ENCODE measurements around the gene PSORS1C1. TPM values are rescaled to one million over a fixed set of nuclear protein-coding genes. Genes with fewer than 3 reads are reported as not detected.

PSORS1C1 gene
- polyA plus RNA-seq, 1 donor from 2014 or later: not detected

DNA sequence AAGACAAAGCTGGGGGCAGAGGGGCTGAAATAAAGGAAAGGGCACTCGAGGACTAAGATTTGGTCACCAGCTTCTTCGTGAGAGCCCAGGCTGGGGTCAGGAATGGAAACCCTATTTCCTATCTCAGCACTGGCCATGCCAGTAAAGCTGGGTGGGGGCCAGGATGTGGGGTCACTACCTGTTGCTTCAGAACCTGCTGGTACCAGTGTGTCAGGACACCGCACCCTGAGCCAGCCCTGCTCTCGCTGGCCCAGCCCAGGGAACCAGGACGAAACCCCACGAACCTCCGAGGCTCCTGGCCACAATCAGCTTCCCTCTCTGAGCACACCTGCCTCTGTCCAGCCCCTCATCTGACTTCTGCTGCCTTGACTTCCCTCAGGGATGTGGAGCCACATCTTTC, 3.6 kb downstream of the PSORS1C1 start:
- Histone ChIP-seq H3K4me3 (ENCODE audit: low read length) (no peak overlapping the region), H3K9me3 (ENCODE audit: low read length) (no peaks in the 10 kb centered on the region), H3F3A (ENCODE audit: insufficient read depth, low read length, poor library complexity, severe bottlenecking) (no peaks in the 10 kb centered on the region), H3K79me2 (replicated peaks; ENCODE audit: insufficient read depth, low read length) (no peaks in the 10 kb centered on the region), H3K9me2 (ENCODE audit: insufficient read depth, low read length) (no peaks in the 10 kb centered on the region), H3K27me3 (ENCODE audit: insufficient read depth, low read depth, low read length) (no peaks in the 10 kb centered on the region), H3K27ac (ENCODE audit: low read length) (no peak overlapping the region), H2AFZ (ENCODE audit: low read depth, low read length) (no peak overlapping the region), H4K20me1 (ENCODE audit: insufficient read depth) (no peaks in the 10 kb centered on the region), H3K9ac (ENCODE audit: low read length) (no peak overlapping the region), H3K36me3 (ENCODE audit: insufficient read depth, low read length) (no peaks in the 10 kb centered on the region), H3K4me2 (ENCODE audit: low read length) (no peak overlapping the region)
- TF ChIP-seq EZH2 (IDR thresholded peaks at IDR 0.05; ENCODE audit: borderline replicate concordance, insufficient read depth, low read length, poor library complexity, severe bottlenecking) (no peak), EP300 (conservative IDR thresholded peaks at IDR 0.05; ENCODE audit: poor library complexity, severe bottlenecking) (no peak), TAF1 (IDR thresholded peaks at IDR 0.05; ENCODE audit: low read depth) (no peak), POLR2AphosphoS5 (IDR thresholded peaks at IDR 0.05) (no peak), REST (IDR thresholded peaks at IDR 0.05; ENCODE audit: borderline replicate concordance) (no peak), MXI1 (conservative IDR thresholded peaks at IDR 0.05; ENCODE audit: poor library complexity, severe bottlenecking) (no peak)

DNA sequence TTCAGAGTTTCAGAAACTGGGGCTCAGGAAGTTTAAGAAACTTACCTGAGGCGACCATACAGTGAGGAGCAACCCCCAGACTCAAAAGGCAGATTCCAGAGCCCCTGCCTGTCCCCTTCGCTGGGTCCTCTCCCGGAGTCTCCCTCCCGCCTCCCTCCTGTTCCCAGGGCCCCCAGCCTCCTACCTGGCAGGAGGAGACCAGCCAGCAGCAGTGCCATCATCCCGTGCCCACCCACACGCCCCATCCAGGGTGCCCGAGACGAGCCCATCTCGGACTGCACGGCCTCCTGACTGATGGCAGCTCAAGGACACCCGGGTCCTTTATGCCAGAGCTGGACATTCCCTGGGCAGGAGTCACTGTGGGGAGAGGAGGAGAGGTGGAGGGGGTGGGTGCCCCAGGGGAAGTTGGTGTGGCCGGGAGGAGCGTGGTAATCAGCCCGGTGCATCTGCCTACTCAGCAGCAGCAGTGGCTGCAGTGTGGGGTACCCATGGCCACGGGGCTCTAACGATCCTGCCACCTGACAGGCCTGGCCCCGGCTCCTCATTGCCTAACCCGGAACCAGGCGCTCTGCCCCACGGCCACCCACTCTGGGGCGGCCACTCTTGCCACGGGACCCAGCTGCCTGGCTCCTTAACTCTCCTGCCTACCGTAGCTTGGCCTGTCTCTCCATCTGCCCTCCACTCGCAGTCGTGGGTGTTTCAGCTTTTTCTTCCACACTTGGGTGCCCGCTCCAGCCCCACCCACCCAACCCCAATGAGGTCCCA, 5.7 kb downstream of the PSORS1C1 start, which contains the start of gene CDSN:
TSS of gene CDSN (minus strand) at position 296 of the 765 bp plus-strand sequence. CDS start at position 269, 27 bp downstream.
- H3K36me3 ChIP-seq (ENCODE audit: insufficient read depth, low read length): no peaks in the 10 kb centered on the region
- H3K27me3 ChIP-seq (ENCODE audit: insufficient read depth, low read depth, low read length): no peaks in the 10 kb centered on the region
- no peaks in the 10 kb centered on the region for H3K79me2 ChIP-seq (replicated peaks; ENCODE audit: insufficient read depth, low read length)
- H4K20me1 ChIP-seq (ENCODE audit: insufficient read depth): no peaks in the 10 kb centered on the region
- no peak within 1 kb of the TSS for H3K4me2 ChIP-seq (ENCODE audit: low read length)
- no peaks in the 10 kb centered on the region for H3F3A ChIP-seq (ENCODE audit: insufficient read depth, low read length, poor library complexity, severe bottlenecking)
- no peak within 1 kb of the TSS for H3K4me3 ChIP-seq (ENCODE audit: low read length)
- H3K9me3 ChIP-seq (ENCODE audit: low read length): no peaks in the 10 kb centered on the region
- TF ChIP-seq EZH2 (IDR thresholded peaks at IDR 0.05; ENCODE audit: borderline replicate concordance, insufficient read depth, low read length, poor library complexity, severe bottlenecking) (no peak), TAF1 (IDR thresholded peaks at IDR 0.05; ENCODE audit: low read depth) (no peak)
- H2AFZ ChIP-seq (ENCODE audit: low read depth, low read length): no peak within 1 kb of the TSS
- no peak within 1 kb of the TSS for H3K9ac ChIP-seq (ENCODE audit: low read length)
- H3K27ac ChIP-seq (ENCODE audit: low read length): no peak within 1 kb of the TSS
- no peaks in the 10 kb centered on the region for H3K9me2 ChIP-seq (ENCODE audit: insufficient read depth, low read length)

- no peaks in the 10 kb centered on the region for H3F3A ChIP-seq (ENCODE audit: insufficient read depth, low read length, poor library complexity, severe bottlenecking)
- TF ChIP-seq TAF1 (IDR thresholded peaks at IDR 0.05; ENCODE audit: low read depth) (no peak), SMC3 (conservative IDR thresholded peaks at IDR 0.05; ENCODE audit: poor library complexity) (no peak), MXI1 (conservative IDR thresholded peaks at IDR 0.05; ENCODE audit: poor library complexity, severe bottlenecking) (no peak), RAD21 (conservative IDR thresholded peaks at IDR 0.05) (no peak)
- H3K9me2 ChIP-seq (ENCODE audit: insufficient read depth, low read length): no peaks in the 10 kb centered on the region
- H3K27me3 ChIP-seq (ENCODE audit: insufficient read depth, low read depth, low read length): no peaks in the 10 kb centered on the region
- H3K4me2 ChIP-seq (ENCODE audit: low read length): no peak overlapping the region
- no peak overlapping the region for H3K27ac ChIP-seq (ENCODE audit: low read length)
- no peaks in the 10 kb centered on the region for H4K20me1 ChIP-seq (ENCODE audit: insufficient read depth)
- no peak overlapping the region for H3K9ac ChIP-seq (ENCODE audit: low read length)
- H2AFZ ChIP-seq (ENCODE audit: low read depth, low read length): no peak overlapping the region
- H3K36me3 ChIP-seq (ENCODE audit: insufficient read depth, low read length): no peaks in the 10 kb centered on the region
- H3K9me3 ChIP-seq (ENCODE audit: low read length): no peaks in the 10 kb centered on the region
- no peak overlapping the region for H3K4me3 ChIP-seq (ENCODE audit: low read length)
- H3K79me2 ChIP-seq (replicated peaks; ENCODE audit: insufficient read depth, low read length): no peaks in the 10 kb centered on the region
Measured at GRCh38 chr6:31121131-31121790, 6.7 kb downstream of the PSORS1C1 start.
